WERI-Rb-1 (cell line): ENCODE measurements around the gene ATP6V0C.

Experiments used
- DNase-seq: peaks from one replicate; pipeline ENCODE4 v3.0.0-alpha.2; 2020
- H3K27ac ChIP-seq: fragments of 250-450 bp; sonication (Bioruptor Pico); 2 replicates; pipeline ENCODE4 v1.5.1; 2020; ENCODE audit warnings: mild to moderate bottlenecking, moderate library complexity
- H3K27me3 ChIP-seq: fragments of 250-450 bp; sonication (Bioruptor Pico); 2 replicates; pipeline ENCODE4 v1.5.1; 2021; ENCODE audit warnings: mild to moderate bottlenecking, low read depth, moderate library complexity; ENCODE audit not compliant: insufficient read depth, severe bottlenecking
- H3K36me3 ChIP-seq: fragments of 250-450 bp; sonication (Bioruptor Pico); 2 replicates; pipeline ENCODE4 v1.5.1; 2020; ENCODE audit warnings: mild to moderate bottlenecking, moderate library complexity
- H3K4me3 ChIP-seq: 2 replicates; pipeline ENCODE4 v1.5.1; 2011; ENCODE audit warnings: low read depth, mild to moderate bottlenecking, control low read depth, low read length
- H3K9me3 ChIP-seq: fragments of 250-450 bp; sonication (Bioruptor Pico); 2 replicates; pipeline ENCODE4 v1.5.1; 2021; ENCODE audit warnings: mild to moderate bottlenecking, moderate library complexity; ENCODE audit not compliant: severe bottlenecking
- TF ChIP-seq, protein P1 (sequence below): IDR thresholded peaks from 2 replicates; pipeline ENCODE4 v1.5.1; 2011; ENCODE audit warnings: low read depth, mild to moderate bottlenecking, control low read depth, inconsistent platforms, low read length

Gene ATP6V0C

DNA sequence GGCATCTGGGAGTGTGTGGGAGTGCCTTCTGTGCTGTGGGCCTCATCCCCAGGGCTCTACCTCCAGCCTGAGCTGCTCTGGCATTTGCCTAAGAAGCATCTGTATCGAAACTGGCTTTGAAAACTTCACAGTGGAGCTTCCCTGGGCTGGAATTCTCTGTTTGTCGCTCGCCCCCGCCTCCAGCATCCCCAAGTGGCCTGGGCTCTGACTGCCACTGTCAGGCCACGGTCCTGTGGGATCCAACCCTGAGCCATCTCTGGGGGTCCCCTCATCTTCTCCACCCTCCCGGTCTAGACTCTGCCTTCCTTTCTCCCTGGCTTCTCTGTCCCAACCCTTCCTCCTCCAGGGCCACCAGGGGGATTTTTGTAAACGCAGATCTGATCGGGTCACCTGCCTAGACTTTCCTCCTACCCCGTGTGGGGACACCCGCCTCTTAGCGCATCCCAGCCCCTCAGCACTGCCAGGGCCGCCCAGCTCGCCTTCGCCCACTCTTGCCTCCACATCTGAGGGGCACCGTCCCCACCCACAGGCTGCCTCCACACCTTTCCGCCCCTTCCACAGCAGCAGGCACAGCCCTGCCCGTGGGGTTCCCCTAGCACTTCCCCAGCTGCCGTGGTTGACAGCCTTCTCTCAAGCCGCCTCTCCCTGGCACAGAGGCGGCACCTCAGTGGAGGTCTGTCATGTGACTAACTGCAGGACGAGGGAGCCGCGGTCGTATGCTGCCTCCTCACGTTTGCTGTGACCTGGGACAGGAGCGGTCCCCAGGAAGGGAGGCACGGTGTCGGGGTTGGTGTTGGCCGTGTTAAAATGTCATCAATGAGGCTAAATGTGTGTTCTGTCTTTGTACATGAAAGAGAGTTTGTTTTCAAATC, 26.9 kb upstream of the ATP6V0C start:
- DNase-seq = no peak

GRCh38 chr16:2487517-2487842, 26.3 kb upstream of the ATP6V0C start:
- Histone ChIP-seq H3K4me3 (no peak overlapping the region), H3K36me3 (peaks cover 8% of the 10 kb centered on the region), H3K27ac (no peak overlapping the region), H3K9me3 (no peaks in the 10 kb centered on the region), H3K27me3 (no peaks in the 10 kb centered on the region)
- DNase-seq = no peak
- TF ChIP-seq, protein P1, sequence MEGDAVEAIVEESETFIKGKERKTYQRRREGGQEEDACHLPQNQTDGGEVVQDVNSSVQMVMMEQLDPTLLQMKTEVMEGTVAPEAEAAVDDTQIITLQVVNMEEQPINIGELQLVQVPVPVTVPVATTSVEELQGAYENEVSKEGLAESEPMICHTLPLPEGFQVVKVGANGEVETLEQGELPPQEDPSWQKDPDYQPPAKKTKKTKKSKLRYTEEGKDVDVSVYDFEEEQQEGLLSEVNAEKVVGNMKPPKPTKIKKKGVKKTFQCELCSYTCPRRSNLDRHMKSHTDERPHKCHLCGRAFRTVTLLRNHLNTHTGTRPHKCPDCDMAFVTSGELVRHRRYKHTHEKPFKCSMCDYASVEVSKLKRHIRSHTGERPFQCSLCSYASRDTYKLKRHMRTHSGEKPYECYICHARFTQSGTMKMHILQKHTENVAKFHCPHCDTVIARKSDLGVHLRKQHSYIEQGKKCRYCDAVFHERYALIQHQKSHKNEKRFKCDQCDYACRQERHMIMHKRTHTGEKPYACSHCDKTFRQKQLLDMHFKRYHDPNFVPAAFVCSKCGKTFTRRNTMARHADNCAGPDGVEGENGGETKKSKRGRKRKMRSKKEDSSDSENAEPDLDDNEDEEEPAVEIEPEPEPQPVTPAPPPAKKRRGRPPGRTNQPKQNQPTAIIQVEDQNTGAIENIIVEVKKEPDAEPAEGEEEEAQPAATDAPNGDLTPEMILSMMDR = no peak

More for the DNA sequence above, 26.9 kb upstream of the ATP6V0C start:
- Histone ChIP-seq H3K27ac (no peak overlapping the region), H3K27me3 (no peaks in the 10 kb centered on the region), H3K4me3 (no peak overlapping the region), H3K36me3 (peaks cover 8% of the 10 kb centered on the region), H3K9me3 (no peaks in the 10 kb centered on the region)
- TF ChIP-seq, protein P1 = no peak

DNA sequence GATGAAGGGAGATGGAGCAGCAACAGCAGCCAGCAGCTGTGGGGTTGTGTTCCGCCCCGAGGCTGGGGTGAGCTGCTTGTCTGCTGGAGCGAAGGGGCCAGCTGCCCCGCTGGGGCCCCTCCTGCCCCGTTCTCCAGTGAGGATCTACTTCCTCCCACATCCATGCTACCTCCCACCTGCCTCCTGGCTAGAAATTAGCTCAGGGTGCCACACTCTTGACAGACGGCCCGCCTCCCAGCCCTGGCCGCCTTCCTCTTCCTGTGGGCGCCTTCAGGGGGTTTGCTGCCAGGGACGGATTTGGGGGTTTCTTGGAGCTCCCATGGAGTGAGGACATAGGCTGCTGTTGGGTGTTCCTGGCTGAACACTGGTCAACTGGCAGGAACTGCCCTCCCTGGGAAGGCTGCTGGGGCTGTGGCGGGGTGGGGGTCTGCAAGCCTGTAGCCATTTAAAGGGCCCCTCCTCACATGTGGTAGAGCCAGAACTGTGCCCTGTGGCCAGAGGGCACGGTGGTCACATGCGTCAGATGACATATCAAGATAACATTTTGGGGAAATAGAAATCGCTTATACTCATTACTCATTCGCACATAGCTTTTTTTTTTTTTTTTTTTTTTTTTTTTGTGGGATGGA, 25.7 kb upstream of the ATP6V0C start:
- Histone ChIP-seq H3K27ac (no peak overlapping the region), H3K27me3 (no peaks in the 10 kb centered on the region), H3K4me3 (no peak overlapping the region), H3K36me3 (peaks cover 8% of the 10 kb centered on the region), H3K9me3 (no peaks in the 10 kb centered on the region)
- TF ChIP-seq, protein P1 = no peak
- DNase-seq = no peak

DNA sequence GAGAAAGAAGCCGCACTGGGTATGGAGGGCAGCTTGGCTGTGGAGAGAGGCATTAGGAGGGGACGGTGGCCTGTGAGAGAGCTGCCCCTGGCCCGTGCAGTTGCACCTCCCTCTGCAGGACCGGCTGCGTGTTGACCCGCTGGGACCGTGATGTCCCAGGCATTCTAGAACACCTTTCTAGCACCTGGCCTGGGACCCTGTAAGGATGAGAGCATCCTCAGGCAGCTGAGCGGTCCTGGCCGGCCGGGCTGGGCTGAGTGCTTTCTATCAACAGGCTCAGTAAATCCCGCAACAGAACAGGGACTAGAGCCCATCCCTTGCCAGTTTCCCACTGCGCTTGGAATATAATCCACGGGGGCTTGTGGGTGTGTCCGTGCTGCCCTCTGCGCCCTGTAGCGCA, 24.2 kb upstream of the ATP6V0C start:
- TF ChIP-seq, protein P1 = no peak
- H3K4me3 ChIP-seq = no peak overlapping the region
- no peaks in the 10 kb centered on the region for H3K27me3 ChIP-seq
- peaks cover 13% of the 10 kb centered on the region for H3K36me3 ChIP-seq
- H3K9me3 ChIP-seq = no peaks in the 10 kb centered on the region
- no peak for DNase-seq
- H3K27ac ChIP-seq = no peak overlapping the region

DNA sequence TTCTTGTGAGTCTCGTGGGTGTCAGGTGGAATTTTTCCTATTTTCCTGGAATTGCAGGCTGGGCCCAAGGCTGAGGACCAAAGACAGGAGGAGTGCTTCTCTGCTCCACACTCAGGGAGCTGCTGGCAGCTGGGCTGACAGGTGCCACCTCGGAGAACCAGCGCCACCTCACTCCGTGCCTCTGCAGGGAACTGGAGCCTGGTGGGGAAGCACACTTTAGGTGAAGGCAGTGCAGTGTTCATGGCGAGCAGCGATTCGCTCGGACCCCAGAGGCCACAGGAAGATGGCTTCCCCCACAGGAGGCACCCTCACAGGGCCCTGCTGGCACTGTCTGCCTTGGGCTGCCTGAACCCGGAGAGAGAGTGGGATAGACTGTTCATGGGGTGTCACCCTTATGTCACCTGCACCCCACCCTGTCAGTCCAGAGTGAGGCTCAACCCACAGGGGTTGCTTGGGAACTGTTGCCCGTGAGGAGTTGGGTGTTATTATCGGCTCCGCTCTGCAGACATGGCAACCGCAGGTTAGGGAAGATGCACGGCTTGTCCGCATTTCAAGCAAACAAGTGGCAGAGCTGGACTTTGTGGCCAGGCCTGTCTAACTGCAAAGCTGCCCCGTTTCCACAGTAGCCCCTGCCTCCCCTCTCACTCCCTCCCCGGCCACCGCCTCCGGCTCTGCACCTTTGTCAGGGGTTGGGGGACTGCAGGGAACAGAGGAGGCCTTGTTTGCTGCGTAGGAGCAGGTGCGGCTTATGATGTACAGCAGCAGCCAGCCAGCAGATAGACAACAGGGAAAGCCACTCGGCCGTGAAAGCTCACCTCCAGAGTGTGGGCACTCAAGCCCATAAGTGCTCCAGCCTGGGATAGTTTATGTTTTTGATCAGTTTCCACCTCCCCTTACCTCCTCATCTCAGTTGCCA, 23.3 kb upstream of the ATP6V0C start:
- DNase-seq = peak; percentile 46
- Histone ChIP-seq H3K4me3 (no peak overlapping the region), H3K9me3 (no peaks in the 10 kb centered on the region), H3K36me3 (peaks cover 13% of the 10 kb centered on the region), H3K27ac (0 out of 2 replicates have a peak overlapping the region, but pooled peaks have one; percentile 4), H3K27me3 (no peaks in the 10 kb centered on the region)
- TF ChIP-seq, protein P1 = no peak
